GM12873 (cell line): Measurements from ENCODE around the gene EXOSC10.

ENCODE experiments used
- CTCF ChIP-seq: IDR thresholded peaks from 2 replicates; pipeline ENCODE4 v1.5.1; 2012; ENCODE audit warnings: low read depth, mild to moderate bottlenecking, moderate library complexity, low read length, control low read depth; ENCODE audit not compliant: insufficient read depth; ENCODE audit errors: missing control alignments

Gene EXOSC10

GRCh38 chr1:11130406-11130805, 30.7 kb upstream of the EXOSC10 start:
- no peak for TF ChIP-seq CTCF

- TF ChIP-seq CTCF = no peak
These were observed 30.2 kb upstream of the EXOSC10 start for GRCh38 chr1:11129649-11130390.

GRCh38 chr1:11126569-11126968, 26.9 kb upstream of the EXOSC10 start:
- no peak for TF ChIP-seq CTCF

GRCh38 chr1:11125931-11126330, 26.3 kb upstream of the EXOSC10 start:
- no peak for TF ChIP-seq CTCF

- no peak for TF ChIP-seq CTCF
These were observed 25.3 kb upstream of the EXOSC10 start for GRCh38 chr1:11124965-11125364.

- TF ChIP-seq CTCF = no peak
These were observed 16.6 kb upstream of the EXOSC10 start for GRCh38 chr1:11116318-11116717.

- TF ChIP-seq CTCF = no peak
These were observed 15.3 kb upstream of the EXOSC10 start for GRCh38 chr1:11114966-11115365.
